H1 (cell line): ENCODE data around the gene ZNF200. TPM values are rescaled to one million over a fixed set of nuclear protein-coding genes. Genes with fewer than 3 reads are reported as not detected.
A peak's percentile ranks its signal among the peaks of the same experiment; 100 is the strongest.

Experiments
- BACH1 ChIP-seq: IDR thresholded peaks from 2 replicates; pipeline ENCODE4 v1.6.1; 2012; ENCODE audit warnings: low read length, improper control_type of control experiment
- CTCF ChIP-seq, 3 experiments: IDR thresholded peaks; 1 replicate in 2 of 3; 2 replicates in 1 of 3; pipeline versions ENCODE4 v1.5.1 to v1.6.1; 2011; ENCODE audit warnings: low read length in 3 of 3, mild to moderate bottlenecking in 3 of 3, inconsistent platforms in 2 of 3, low read depth in 1 of 3, moderate library complexity in 1 of 3; ENCODE audit not compliant: insufficient read depth in 1 of 3; ENCODE audit errors: control extremely low read depth in 1 of 3
- EP300 ChIP-seq, 2 experiments: IDR thresholded peaks; 1 replicate in 1 of 2; 2 replicates in 1 of 2; pipeline ENCODE4 v1.6.1; 2011 to 2012; ENCODE audit warnings: low read depth in 2 of 2, low read length in 2 of 2, mild to moderate bottlenecking in 2 of 2, borderline replicate concordance in 1 of 2, inconsistent platforms in 1 of 2, moderate library complexity in 1 of 2
- HDAC2 ChIP-seq, 2 experiments: fragments of 300-600 bp in 1 of 2; sonication (generic) in 1 of 2; IDR thresholded peaks; 2 replicates each; pipeline ENCODE4 v1.6.1; 2011 to 2012; ENCODE audit warnings: low read depth in 2 of 2, low read length in 2 of 2, mild to moderate bottlenecking in 2 of 2, moderate library complexity in 2 of 2, borderline replicate concordance in 1 of 2, inconsistent platforms in 1 of 2
- MAX ChIP-seq: IDR thresholded peaks from 2 replicates; pipeline ENCODE4 v1.6.1; 2012; ENCODE audit warnings: inconsistent platforms
- TBP ChIP-seq: IDR thresholded peaks from 2 replicates; pipeline ENCODE4 v1.6.1; 2011; ENCODE audit warnings: low read depth, low read length, improper control_type of control experiment
- YY1 ChIP-seq: IDR thresholded peaks from 2 replicates; pipeline ENCODE4 v1.6.1; 2011; ENCODE audit warnings: low read depth, mild to moderate bottlenecking, low read length
- polyA plus RNA-seq, 7 experiments: library from polyadenylated mRNA; depleted of rRNA in 3 of 7; stranded (reverse) in 5 of 7; unstranded in 2 of 7; fragments of >200 nt in 5 of 7; fragments of 200-250 nt in 2 of 7; gene quantifications; 1 replicate in 5 of 7; 2 replicates in 1 of 7; 4 replicates in 1 of 7; pipeline versions ENCODE4 v1.2.1 to v1.2.3, GENCODE V29; 2011 to 2013; ENCODE audit warnings: missing spikeins in 2 of 7, mixed read lengths in 2 of 7
- total RNA-seq: library from RNA; stranded (reverse); fragmentation: NEBNext Ultra II Directional; extraction: Animal tissue kit (Norgen Biotek cat#: 25700); gene quantifications from 2 replicates; pipeline ENCODE4 v1.2.1, GENCODE V29; 2021

The ZNF200 gene
- total and polyA plus RNA-seq, 2 of the 8 experiments (the other 6 are each of a cell fraction or from before 2014, with no cell fraction given) = 2.7 to 9.9 TPM

GRCh38 chr16:3173892-3174617 is 60.9 kb downstream of the ZNF200 start (continued):
- TF ChIP-seq BACH1 (peak; percentile 62), CTCF (IDR thresholded peaks at IDR 0.05; ENCODE audit: control extremely low read depth in 1 of 3, insufficient read depth in 1 of 3, low read depth in 1 of 3, low read length in 3 of 3) (peak; percentile 63 to 75 (median 72)), EP300 (IDR thresholded peaks at IDR 0.05; ENCODE audit: borderline replicate concordance in 1 of 2, low read depth in 2 of 2, low read length in 2 of 2) (no peak), HDAC2 (IDR thresholded peaks at IDR 0.05; ENCODE audit: borderline replicate concordance in 1 of 2, low read depth in 2 of 2, low read length in 2 of 2) (no peak), MAX (peak; percentile 60), YY1 (no peak), TBP (peak; percentile 70)

Other genes starting within 250 kb of the ZNF200 start
- gene CLDN9, start 222.2 kb downstream of the ZNF200 start, total RNA-seq = 0.60 and 0.77 TPM in 2 replicates
- 0.89 and 2.2 TPM in 2 replicates for gene CLDN9, start 222.2 kb downstream of the ZNF200 start, polyA plus RNA-seq (2011; rRNA removed)
- 747 and 793 TPM in 2 replicates for gene CLDN6, start 217.0 kb downstream of the ZNF200 start, total RNA-seq
- 1,115 and 1,541 TPM in 2 replicates for gene CLDN6, start 217.0 kb downstream of the ZNF200 start, polyA plus RNA-seq (2011; rRNA removed)
- 77.0 and 81.0 TPM in 2 replicates for gene TNFRSF12A, start 214.8 kb downstream of the ZNF200 start, total RNA-seq
- 82.5 and 121 TPM in 2 replicates for gene TNFRSF12A, start 214.8 kb downstream of the ZNF200 start, polyA plus RNA-seq (2011; rRNA removed)
- 66.2 and 72.7 TPM in 2 replicates for gene HCFC1R1, start 211.2 kb downstream of the ZNF200 start, total RNA-seq
- 138 and 195 TPM in 2 replicates for gene HCFC1R1, start 211.2 kb downstream of the ZNF200 start, polyA plus RNA-seq (2011; rRNA removed)
- gene THOC6, start 211.1 kb downstream of the ZNF200 start, total RNA-seq = 78.5 and 82.9 TPM in 2 replicates
- 111 and 137 TPM in 2 replicates for gene THOC6, start 211.1 kb downstream of the ZNF200 start, polyA plus RNA-seq (2011; rRNA removed)
- 14.3 and 15.9 TPM in 2 replicates for gene BICDL2, start 198.2 kb downstream of the ZNF200 start, total RNA-seq
- 7.3 and 14.2 TPM in 2 replicates for gene BICDL2, start 198.2 kb downstream of the ZNF200 start, polyA plus RNA-seq (2011; rRNA removed)
- gene MMP25, start 188.6 kb downstream of the ZNF200 start, total RNA-seq = 23.9 and 26.7 TPM in 2 replicates
- gene MMP25, start 188.6 kb downstream of the ZNF200 start, polyA plus RNA-seq (2011; rRNA removed) = 7.7 and 14.8 TPM in 2 replicates
- 2.0 and 2.7 TPM in 2 replicates for gene IL32, start 169.5 kb downstream of the ZNF200 start, total RNA-seq
- gene IL32, start 169.5 kb downstream of the ZNF200 start, polyA plus RNA-seq (2011; rRNA removed) = 4.3 and 5.0 TPM in 2 replicates
- 195 and 209 TPM in 2 replicates for gene ZSCAN10, start 135.9 kb downstream of the ZNF200 start, total RNA-seq
- gene ZSCAN10, start 135.9 kb downstream of the ZNF200 start, polyA plus RNA-seq (2011; rRNA removed) = 314 and 488 TPM in 2 replicates
- 17.0 and 19.1 TPM in 2 replicates for gene ZNF205, start 122.6 kb downstream of the ZNF200 start, total RNA-seq
- gene ZNF205, start 122.6 kb downstream of the ZNF200 start, polyA plus RNA-seq (2011; rRNA removed) = 19.9 and 28.5 TPM in 2 replicates
- gene ZNF213, start 100.1 kb downstream of the ZNF200 start, total RNA-seq = 6.9 and 7.3 TPM in 2 replicates
- gene ZNF213, start 100.1 kb downstream of the ZNF200 start, polyA plus RNA-seq (2011; rRNA removed) = 1.6 and 3.8 TPM in 2 replicates
- gene OR1F1, start 47.0 kb downstream of the ZNF200 start, total RNA-seq = 0.48 and 0.52 TPM in 2 replicates
- gene OR1F1, start 47.0 kb downstream of the ZNF200 start, polyA plus RNA-seq (2011; rRNA removed) = 0.93 and 1.2 TPM in 2 replicates
- not detected in 2 replicates for gene MEFV, start 21.5 kb upstream of the ZNF200 start, total RNA-seq
- 0.02 and 0.03 TPM in 2 replicates for gene MEFV, start 21.5 kb upstream of the ZNF200 start, polyA plus RNA-seq (2011; rRNA removed)
- 26.7 and 27.8 TPM in 2 replicates for gene ZNF263, start 48.3 kb upstream of the ZNF200 start, total RNA-seq
- gene ZNF263, start 48.3 kb upstream of the ZNF200 start, polyA plus RNA-seq (2011; rRNA removed) = 9.2 and 20.7 TPM in 2 replicates
- gene TIGD7, start 70.3 kb upstream of the ZNF200 start, total RNA-seq = 7.0 and 8.9 TPM in 2 replicates
- 2.8 and 3.0 TPM in 2 replicates for gene TIGD7, start 70.3 kb upstream of the ZNF200 start, polyA plus RNA-seq (2011; rRNA removed)
- gene ZNF75A, start 70.3 kb upstream of the ZNF200 start, total RNA-seq = 27.3 and 30.0 TPM in 2 replicates
- 5.2 and 9.3 TPM in 2 replicates for gene ZNF75A, start 70.3 kb upstream of the ZNF200 start, polyA plus RNA-seq (2011; rRNA removed)
- gene OR2C1, start 120.7 kb upstream of the ZNF200 start, total RNA-seq = not detected in 2 replicates
- gene OR2C1, start 120.7 kb upstream of the ZNF200 start, polyA plus RNA-seq (2011; rRNA removed) = not detected in 2 replicates
- 22.0 and 22.6 TPM in 2 replicates for gene ZSCAN32, start 165.8 kb upstream of the ZNF200 start, total RNA-seq
- 9.6 and 13.4 TPM in 2 replicates for gene ZSCAN32, start 165.8 kb upstream of the ZNF200 start, polyA plus RNA-seq (2011; rRNA removed)
- gene ZNF174, start 166.1 kb upstream of the ZNF200 start, total RNA-seq = 12.2 and 12.7 TPM in 2 replicates
- gene ZNF174, start 166.1 kb upstream of the ZNF200 start, polyA plus RNA-seq (2011; rRNA removed) = 9.1 and 10.9 TPM in 2 replicates
- gene ZNF597, start 208.3 kb upstream of the ZNF200 start, total RNA-seq = 2.3 and 2.6 TPM in 2 replicates
- gene ZNF597, start 208.3 kb upstream of the ZNF200 start, polyA plus RNA-seq (2011; rRNA removed) = 0.63 and 0.68 TPM in 2 replicates
- 47.6 and 48.3 TPM in 2 replicates for gene NAA60, start 208.5 kb upstream of the ZNF200 start, total RNA-seq
- gene NAA60, start 208.5 kb upstream of the ZNF200 start, polyA plus RNA-seq (2011; rRNA removed) = 34.1 and 61.0 TPM in 2 replicates